NT2/D1 (cell line): Measurements from ENCODE around the gene UCK2.

Source experiments
- SUZ12 ChIP-seq: IDR thresholded peaks from 2 replicates; pipeline ENCODE4 v1.6.1; 2011; ENCODE audit not compliant: insufficient read length, insufficient read depth; ENCODE audit errors: extremely low read depth
- ZNF274 ChIP-seq: IDR thresholded peaks from 2 replicates; pipeline ENCODE4 v1.6.1; 2011; ENCODE audit warnings: mild to moderate bottlenecking, low read depth, low read length

DNA sequence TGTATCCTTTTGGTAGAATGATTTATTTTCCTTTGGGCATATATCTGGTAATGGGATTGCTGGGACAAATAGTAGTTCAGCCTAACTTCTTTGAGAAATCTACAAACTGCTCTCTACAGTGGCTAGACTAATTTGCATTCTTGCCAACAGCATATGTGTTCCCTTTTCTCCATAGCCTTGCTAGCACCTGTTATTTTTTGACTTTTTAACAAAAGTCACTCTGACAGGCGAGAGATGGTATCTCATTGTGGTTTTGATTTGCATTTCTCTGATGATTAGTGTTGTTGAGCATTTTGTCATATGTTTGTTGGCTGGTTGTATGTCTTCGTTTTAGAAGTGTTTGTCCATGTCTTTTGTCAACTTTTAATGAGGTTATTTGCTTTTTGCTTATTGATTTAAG is 99.8 kb downstream of the UCK2 start:
- TF ChIP-seq ZNF274 (no peak), SUZ12 (no peak)
